ES-I3 (cell line): ENCODE data around the gene SETBP1.

ENCODE experiments used
- H3K36me3 ChIP-seq: 2 replicates; pipeline ENCODE4 v1.6.1; 2013; ENCODE audit warnings: mild to moderate bottlenecking, low read length, control low read depth, moderate library complexity; ENCODE audit not compliant: insufficient read depth
- H3K4me1 ChIP-seq: 2 replicates; pipeline ENCODE4 v1.6.1; 2013; ENCODE audit warnings: mild to moderate bottlenecking, control low read depth, low read length; ENCODE audit not compliant: insufficient read depth
- H3K9ac ChIP-seq: 2 replicates; pipeline ENCODE4 v1.6.1; 2013; ENCODE audit warnings: low read depth, mild to moderate bottlenecking, low read length, moderate library complexity
- H3K9me3 ChIP-seq: 2 replicates; pipeline ENCODE4 v1.6.1; 2013; ENCODE audit warnings: mild to moderate bottlenecking, low read length, moderate library complexity; ENCODE audit not compliant: control insufficient read depth, insufficient read depth

SETBP1 gene

DNA sequence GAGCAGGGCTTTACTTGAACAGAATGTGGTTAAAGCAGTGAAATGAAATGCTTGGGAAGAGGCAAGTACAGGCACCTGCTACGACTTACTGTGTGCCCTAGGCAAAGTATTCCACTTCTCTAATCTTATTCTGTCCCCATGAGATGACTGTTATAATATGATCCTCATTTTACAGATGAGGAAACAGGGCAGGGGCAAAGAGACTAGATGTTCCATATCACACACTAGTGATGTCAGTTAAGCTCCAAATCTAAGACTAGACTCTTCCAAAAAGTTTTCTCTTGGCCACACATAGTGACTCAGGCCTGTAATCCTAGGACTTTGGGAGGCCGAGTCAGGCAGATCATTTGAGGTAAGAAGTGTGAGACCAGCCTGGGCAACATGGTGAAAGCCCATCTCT, 235.0 kb downstream of the SETBP1 start:
- no peaks in the 10 kb centered on the region for H3K4me1 ChIP-seq
- no peak overlapping the region for H3K9ac ChIP-seq
- no peaks in the 10 kb centered on the region for H3K9me3 ChIP-seq
- H3K36me3 ChIP-seq, result no peaks in the 10 kb centered on the region

DNA sequence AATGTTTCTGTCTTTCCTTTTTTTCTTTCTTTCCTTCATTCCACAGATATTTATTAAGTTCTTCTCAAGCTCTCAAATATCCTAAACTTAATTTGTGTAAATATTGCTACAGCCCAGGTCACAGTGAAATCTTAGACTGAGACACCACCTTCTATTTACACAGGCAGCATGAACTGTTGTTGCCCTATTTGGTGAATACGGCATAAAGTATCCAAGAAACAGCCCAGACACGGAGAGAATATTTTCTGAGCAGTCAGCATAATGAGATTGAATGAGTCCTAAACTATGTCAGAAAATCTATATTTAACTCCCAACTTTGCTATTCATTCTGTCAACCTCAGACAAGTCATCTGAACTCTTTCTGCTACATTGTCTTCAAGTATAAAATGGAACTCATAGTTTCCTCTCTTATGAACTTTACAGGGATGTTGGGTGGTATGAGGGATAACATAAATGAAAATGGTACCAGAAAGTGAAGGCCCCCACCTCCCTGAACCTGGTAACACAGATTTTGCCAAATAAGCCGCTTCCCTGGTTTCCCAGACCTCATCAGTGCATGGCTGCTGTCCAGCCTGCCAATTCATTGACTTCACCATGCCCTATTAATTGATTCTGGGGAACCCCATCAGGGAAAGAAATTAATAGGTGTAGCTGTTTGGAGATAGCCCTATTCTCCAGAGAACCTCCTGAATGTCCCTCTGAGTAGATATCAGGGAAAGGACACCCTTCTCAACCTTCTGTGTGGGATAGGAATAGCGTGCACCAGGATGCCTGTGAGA, 235.9 kb downstream of the SETBP1 start:
- Histone ChIP-seq H3K36me3 (no peaks in the 10 kb centered on the region), H3K9ac (no peak overlapping the region), H3K4me1 (no peaks in the 10 kb centered on the region), H3K9me3 (no peaks in the 10 kb centered on the region)

DNA sequence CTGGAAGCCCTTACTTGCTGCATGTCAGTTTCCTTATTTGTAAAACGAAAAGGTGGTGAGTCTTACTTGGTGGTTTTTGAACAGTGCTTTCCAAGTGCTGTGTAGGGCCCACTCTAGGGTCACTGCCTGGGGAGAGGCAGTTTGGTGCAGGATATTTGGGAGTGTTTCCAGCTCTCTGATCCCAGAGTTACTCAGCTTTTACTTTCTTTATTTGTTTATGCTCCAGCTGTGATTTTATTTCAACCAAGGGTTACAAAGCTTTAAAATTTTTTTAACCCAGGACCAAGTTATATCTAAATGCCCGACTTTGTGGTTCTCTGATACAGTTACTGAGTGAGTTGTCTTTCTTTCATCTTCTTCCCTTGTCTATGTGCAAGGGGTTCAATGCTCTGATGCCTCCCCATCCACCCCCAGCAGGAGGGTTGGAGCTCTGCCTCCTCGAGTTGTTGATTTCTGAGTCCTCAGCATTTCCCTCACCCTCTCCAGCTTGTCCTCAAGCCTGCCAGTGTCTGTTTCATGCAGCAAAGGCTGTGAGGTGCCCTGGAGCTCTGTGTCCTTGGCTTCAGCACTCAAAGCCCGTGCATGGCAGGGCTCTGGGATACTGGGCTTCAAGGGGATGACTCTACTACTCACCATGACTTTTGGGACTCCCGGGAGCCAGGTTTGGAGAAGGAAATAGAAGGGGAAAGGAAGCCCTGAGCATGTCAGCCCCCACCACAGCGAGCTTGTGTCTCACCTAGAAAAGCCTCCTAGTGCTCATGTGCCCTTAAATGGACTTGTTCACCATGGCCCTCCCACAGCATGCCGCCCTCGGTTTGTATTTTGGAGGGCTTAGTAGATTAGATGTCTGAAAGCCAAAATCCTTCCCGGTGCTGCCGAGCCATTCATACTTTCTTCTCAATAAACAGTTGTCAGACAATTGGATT, 236.8 kb downstream of the SETBP1 start:
- Histone ChIP-seq H3K4me1 (no peaks in the 10 kb centered on the region), H3K9ac (no peak overlapping the region), H3K36me3 (no peaks in the 10 kb centered on the region), H3K9me3 (no peaks in the 10 kb centered on the region)

DNA sequence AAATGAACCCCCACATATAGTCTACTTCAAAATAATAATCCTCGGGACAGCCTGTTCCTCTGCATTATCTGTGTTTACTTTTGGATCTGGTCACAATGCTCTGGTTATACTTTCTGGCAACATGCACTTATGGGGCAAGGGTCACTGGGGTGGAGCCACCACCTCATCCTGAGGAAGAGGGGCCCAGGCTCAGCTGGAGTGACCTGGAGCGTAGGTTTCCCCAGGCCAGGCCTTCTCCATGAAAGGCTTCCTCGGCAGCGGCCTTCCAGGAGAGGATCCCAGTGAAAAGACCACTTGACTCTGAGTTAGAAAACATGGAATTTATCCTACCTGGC, 237.4 kb downstream of the SETBP1 start:
- Histone ChIP-seq H3K4me1 (no peaks in the 10 kb centered on the region), H3K9ac (no peak overlapping the region), H3K36me3 (no peaks in the 10 kb centered on the region), H3K9me3 (no peaks in the 10 kb centered on the region)

DNA sequence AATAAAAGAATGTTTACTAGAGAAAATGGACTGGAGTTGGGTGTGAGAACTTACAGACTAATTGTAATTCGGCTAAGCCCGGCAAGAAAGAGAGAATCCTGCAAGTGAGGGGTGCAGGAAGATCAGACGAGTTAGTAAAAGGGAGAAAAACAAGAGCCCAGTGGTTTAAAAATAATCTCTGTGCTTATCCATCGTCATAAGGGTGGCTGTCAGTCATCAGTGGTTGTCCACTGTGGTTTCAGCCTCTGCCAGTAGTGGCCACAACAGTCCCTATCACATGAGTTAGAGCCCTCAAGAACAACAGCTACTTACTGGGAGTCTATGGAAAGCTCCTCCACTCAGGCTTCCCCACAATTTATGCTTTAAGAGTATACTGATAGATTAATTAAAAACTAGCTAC, 239.8 kb downstream of the SETBP1 start:
- Histone ChIP-seq H3K4me1 (no peaks in the 10 kb centered on the region), H3K9me3 (no peaks in the 10 kb centered on the region), H3K36me3 (no peaks in the 10 kb centered on the region), H3K9ac (no peak overlapping the region)

DNA sequence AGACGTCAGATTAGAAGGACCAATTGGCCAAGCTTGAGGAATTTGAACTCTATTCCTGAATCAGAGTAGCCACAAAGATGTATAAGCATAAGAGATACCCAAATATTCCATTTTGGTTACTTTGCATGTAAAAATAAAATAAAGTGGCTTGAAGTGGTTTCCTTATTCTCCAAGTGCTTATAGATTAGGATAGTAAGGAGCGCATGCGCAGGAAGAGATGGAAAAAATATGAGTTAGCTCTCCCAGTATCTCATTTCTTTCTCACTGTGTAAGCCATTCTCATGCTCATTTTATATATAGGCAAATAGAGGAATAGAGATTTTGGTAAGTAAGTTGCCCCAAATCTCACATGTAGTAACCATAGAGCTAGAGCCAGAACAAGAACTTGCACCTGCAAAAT, 241.3 kb downstream of the SETBP1 start:
- Histone ChIP-seq H3K36me3 (no peaks in the 10 kb centered on the region; the same call in 1 of the 2 replicates), H3K9me3 (no peaks in the 10 kb centered on the region), H3K9ac (no peak overlapping the region), H3K4me1 (no peaks in the 10 kb centered on the region)

DNA sequence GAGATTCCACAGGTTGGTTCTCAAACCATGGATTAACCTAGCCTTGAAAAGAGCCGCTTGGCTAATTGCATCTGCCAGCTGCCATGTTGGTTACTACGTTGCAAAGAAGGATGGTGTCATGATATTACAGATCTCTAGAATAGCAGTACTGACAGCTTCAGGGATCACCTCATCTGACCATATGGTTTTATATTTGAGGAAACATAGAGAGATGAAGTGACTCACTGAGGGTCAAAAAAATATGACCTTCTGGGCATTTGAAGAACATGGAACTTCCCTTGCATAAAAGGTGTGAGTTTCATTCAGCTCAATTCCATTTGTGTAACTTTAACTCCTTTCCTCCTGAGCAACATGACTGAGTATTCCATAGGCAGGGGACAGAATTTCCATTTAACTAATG, 242.3 kb downstream of the SETBP1 start:
- no peaks in the 10 kb centered on the region for H3K9me3 ChIP-seq
- H3K9ac ChIP-seq, result no peak overlapping the region
- no peaks in the 10 kb centered on the region for H3K4me1 ChIP-seq
- H3K36me3 ChIP-seq, result no peaks in the 10 kb centered on the region; the same call in 1 of the 2 replicates

DNA sequence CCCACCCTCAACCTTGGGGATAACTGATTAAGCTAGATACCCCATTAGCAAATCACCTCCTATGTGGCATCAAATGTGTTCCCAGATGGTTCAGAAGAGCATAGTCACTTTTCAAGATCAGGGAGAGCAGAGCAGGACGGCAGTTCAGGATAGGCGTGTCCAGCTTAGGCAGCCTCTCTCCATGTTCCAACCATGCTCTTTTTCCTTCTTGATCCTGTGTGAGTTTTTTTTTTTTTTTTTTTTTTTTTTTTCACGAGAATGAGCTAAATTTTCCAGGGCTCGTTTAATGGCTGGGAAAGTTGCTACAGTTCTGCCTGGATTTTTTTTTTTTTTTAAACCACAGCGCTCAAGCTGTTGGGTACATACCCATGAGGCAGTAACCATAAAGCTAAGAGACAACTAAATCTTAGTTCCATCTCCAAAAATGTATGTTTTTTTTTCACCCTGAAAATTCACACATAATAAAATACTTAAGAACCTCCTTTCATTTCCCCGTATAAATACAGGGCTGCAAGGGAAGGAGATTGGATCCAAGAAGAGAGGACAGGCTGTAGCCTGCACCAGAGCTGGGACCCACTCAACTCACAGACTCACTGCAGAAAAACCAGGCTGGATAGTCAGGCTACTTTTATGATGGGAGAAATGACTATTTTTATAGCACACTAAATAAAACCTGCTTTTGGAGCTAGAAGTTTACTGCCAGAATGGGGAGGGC, 244.3 kb downstream of the SETBP1 start:
- Histone ChIP-seq H3K36me3 (no peaks in the 10 kb centered on the region; the same call in 1 of the 2 replicates), H3K4me1 (no peaks in the 10 kb centered on the region), H3K9me3 (no peaks in the 10 kb centered on the region), H3K9ac (no peak overlapping the region)

DNA sequence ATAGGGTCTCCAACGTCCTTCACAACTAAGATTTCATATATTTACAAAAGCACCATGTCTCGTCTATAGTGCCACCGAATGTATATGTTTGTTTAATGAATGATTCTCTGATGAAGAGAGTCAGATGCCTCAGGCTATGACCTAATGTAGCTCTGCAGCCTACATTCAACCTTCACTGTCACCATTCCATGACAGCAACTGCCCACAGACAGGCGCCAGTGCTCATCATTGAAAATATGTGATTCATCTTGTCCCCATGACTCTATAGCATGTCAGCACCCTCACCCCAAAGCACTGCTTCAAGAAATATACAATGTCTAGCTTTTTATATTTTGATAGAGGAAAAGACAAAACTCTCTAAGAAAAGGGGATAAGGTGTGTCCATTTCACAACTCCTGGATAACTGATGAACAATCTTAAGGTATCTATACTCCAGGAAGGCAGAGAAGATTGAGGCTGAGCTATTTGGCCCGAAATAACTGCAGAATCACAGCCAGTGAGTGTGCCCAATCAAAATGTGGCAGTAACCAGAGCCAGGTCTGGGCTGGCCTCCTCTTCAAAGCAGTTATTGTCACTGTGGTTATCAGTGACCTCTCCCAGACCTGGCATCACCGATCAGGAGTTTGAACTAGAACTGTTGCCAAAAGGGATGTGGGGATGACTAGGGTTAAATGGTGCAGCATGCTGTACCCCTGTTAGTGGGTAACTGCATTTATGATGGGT, 246.6 kb downstream of the SETBP1 start:
- no peaks in the 10 kb centered on the region; the same call in 1 of the 2 replicates for H3K36me3 ChIP-seq
- no peak overlapping the region for H3K9ac ChIP-seq
- H3K4me1 ChIP-seq, result no peaks in the 10 kb centered on the region
- H3K9me3 ChIP-seq, result no peaks in the 10 kb centered on the region

DNA sequence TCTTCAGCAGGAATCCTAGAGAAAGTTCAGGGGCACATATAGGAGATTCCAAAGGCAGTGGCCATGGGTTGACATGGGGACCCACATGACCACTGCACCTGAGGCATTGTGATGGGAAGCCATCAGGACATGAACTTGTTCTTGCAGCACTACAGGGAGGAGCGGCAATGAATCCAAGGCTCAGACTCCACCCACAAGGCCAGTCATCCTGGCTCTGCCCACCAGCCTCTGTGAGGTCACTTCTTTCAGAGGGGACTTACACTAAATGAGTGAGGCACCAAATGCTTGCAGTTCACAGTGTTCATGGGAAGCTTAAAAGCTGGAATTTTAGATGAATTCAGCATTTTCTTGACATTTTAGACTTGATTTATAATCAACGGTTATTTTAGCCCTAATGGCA, 254.2 kb downstream of the SETBP1 start:
- no peaks in the 10 kb centered on the region for H3K36me3 ChIP-seq
- no peaks in the 10 kb centered on the region for H3K9me3 ChIP-seq
- no peaks in the 10 kb centered on the region for H3K4me1 ChIP-seq
- no peak overlapping the region for H3K9ac ChIP-seq

DNA sequence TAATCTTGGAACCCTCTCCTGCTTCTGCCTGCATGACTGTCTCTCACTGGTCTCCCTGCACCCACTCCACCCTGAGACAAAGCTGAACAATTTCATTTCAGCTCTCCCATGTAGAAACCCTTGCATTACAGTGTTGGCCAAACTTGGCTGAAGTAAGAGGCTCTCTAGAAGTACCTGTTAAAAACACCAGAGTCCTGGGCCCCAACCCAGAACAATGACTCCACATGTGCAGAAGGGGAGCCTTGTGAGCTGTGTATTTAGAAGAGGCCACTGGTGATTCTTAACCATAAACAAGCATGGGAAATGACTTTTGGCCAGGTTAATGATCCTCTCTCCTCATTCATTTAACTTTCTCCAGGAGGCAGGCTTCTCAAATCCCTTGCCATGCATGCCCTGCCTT, 254.8 kb downstream of the SETBP1 start:
- H3K4me1 ChIP-seq, result no peaks in the 10 kb centered on the region
- H3K9ac ChIP-seq, result no peak overlapping the region
- no peaks in the 10 kb centered on the region for H3K36me3 ChIP-seq
- no peaks in the 10 kb centered on the region for H3K9me3 ChIP-seq

DNA sequence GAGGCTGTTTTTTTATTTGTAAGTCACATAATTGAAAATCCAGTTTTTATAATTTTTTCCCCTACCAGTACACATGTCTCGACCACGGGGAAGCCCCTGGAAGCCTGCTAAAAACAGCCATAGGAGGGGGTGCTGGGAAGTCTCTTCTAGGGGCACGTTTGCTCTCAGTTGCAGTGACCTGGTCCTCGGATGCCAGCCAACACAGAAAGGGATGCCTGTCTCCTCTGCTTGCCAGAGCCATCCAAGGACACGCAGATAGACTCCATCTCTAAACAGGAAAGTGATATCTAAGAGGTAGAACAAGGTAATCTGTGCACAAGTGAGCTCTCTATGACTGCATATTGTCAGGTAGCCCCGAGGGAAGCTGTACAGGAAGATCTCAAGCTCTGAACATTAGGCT, 255.8 kb downstream of the SETBP1 start:
- Histone ChIP-seq H3K36me3 (no peaks in the 10 kb centered on the region), H3K4me1 (no peaks in the 10 kb centered on the region), H3K9ac (no peak overlapping the region), H3K9me3 (no peaks in the 10 kb centered on the region)

DNA sequence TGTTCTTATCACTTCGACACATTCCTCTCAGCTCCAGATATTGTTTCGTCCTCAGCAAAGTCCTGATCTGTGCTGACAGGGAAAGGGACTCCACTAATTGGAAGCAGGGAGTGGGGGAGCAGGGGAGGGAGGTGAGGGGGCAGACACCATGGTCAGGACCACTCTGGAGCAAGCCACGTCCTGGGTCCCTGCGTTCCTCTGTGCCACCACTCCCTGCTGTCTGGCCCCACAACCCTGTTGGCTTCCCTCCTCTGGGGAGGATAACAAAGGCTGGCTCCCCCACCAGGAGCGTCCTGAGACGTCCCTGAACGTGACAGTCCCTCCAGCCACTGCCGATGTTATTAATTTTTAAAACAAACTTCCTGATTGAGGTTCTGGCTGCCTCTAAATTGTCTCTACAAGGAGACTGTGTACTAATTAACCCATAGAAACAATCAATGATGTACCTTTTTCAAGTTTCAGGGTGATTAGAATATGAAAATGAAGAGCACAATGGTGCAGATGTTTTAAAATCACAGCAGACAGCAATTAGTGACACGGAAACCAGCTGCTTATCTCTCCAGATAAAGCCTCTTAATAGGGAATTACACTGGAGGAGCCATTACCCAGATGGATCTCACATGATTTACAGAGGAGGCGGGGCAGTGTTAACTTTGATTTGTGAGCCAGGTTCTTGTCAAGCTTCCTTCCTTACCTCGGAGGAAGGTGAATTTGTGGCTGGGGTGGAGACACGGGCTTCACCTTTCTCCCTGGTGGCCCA, 257.5 kb downstream of the SETBP1 start:
- H3K4me1 ChIP-seq, result 0 out of 2 replicates have a peak, but pooled peaks cover under 1% of the 10 kb centered on the region

More for the DNA sequence above, 257.5 kb downstream of the SETBP1 start:
- H3K36me3 ChIP-seq, result no peaks in the 10 kb centered on the region
- H3K9me3 ChIP-seq, result no peaks in the 10 kb centered on the region
- no peak overlapping the region for H3K9ac ChIP-seq
